Measurements from ENCODE around the gene DISP3.

The DISP3 gene

DNA sequence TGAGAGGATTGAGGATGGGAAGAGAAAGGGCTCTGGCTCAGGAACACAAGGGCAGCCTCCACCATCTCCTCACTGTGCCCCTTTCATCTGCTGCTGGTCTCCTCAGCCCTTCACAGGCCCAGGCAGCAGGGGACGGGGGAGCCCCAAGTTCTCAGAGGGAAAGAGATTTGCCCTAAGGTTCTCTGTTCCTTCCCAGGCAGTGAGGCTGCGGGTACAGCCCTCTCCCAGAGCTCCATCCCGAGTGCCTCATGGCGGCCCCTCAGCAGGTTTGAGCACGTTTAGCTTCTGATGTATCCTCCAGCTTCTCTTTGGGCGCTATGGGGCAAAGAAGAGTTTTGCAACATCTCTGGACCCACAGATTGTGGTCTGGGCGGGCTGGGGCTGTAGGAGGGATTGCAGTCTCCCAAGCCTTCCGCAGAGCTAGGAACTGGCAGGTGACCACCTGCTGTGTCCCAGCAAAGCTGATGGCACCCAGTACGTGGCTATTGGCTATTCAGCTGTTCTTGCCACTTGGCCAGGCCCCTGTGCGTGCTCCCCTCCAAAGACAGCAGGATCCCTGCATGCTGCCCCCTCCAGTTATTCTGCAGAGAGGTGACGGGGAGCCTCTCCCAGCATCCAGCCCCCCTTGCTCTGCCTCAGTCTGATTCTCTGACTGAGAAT, 10.1 kb downstream of the DISP3 start:
- DNase-seq = no peak

DNA sequence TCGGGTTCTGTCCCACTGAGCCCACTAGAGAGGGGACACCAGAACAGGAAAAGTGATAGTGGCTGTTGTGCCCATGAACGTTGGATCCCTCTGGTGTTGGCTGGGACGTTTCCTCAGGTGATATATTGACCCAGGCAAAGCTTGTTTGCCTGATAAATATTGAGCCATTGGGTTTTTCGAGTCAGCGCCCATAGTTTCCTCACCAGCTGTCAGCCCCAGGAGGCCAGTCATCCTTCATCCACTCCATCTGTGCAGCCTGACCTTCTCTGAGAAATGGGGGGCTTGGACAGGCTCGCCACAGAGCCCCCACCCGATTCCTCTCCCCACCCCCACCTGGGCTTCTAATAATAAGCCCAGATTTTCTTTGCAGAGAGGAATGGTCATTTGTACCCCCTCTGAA, 13.3 kb downstream of the DISP3 start:
- no peak for DNase-seq

DNA sequence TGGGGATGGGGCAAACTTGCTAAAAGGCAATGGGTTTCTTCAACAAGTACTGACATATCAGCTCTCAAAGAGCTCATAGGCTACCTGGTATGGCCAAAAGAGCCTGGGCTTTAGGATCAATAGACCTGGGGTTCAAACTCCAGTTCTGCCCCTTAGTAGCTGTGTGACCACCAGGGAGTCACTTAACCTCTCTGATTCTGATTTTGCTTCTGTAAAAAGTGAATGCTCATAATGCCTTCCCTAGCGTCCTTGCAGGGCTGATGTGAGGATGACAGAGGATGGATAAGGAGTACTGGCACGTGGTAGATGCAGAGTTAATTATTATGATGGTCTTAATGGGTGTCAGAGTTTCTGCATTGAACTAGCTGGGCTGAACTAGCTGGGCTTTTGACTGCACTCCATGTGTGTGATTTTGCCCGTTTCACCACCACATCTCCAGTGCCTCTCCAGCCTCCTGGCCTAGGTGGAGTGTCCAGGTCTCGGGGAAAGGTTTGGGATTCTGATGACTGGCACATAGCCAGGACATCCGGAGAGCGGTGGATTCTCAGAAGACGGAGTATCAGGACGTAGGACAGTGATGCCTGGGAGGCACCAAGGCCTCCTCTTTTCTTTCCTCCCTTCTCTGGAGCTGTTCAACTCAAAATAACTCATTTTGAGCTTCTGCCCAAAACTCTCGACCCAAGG, 15.2 kb downstream of the DISP3 start:
- DNase-seq = no peak

DNA sequence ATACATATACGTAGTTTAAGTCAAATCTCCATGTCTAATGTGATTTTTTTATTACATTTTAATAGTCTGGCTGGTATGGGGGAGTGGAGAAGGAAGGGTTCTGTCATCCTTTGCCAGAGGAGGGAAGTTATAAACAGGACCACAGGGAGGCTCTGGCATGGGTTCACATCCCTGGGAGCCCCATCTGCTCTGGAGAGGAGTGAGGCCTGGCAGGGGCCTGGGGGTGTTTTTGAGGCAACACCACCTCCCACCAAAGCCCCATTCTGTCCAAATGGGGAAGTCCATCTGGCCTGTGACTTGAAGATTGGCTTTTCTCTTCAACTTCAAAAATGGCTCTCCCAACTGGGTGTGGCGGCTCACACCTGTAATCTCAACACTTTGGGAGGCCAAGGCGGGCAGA, 15.8 kb downstream of the DISP3 start:
- no peak for DNase-seq

DNA sequence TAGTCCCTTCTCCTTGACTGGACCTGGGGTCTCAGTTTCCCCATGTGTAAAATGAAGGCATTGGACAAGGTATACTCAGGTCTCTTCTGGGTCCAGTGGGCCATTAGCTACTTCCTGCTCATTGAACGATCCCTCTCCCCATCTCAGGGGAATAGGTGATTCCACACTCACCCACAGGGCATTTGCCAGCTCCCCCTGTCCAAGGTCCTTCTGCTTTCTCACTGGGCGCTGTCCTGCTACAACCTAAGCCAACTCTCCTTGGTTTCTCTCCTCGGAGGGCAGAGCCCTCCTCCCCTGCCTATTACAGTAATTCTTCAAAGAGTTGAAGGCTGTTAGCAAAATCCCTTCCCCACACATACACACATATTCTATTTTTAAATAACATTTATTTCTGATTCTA, 16.6 kb downstream of the DISP3 start:
- no peak for DNase-seq

DNA sequence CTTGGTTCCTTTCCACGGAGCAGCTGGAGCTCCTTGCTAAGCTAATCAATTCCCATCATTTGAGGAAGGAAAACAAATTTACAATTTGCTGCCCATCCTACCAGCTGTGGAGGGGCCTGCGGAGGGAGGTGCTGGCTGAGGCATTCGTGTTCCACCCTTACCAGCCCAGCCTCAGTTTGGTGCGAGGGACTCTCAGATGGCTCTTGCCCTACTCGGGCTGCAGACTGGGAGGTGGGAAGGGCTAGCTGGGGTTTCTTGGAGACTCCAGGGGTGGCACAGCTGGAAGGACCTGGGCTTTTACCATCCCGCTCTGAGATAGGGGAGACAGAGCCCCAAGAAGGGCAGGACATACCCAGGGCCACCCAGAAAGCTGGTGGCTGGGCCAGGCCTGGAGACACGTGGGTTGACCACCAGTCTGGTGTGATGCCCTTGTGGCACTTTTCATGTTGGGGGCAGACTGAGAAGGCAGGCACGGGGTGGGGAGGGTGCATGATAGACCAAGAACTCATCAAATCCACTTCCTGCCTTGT, 17.7 kb downstream of the DISP3 start:
- DNase-seq = no peak

DNA sequence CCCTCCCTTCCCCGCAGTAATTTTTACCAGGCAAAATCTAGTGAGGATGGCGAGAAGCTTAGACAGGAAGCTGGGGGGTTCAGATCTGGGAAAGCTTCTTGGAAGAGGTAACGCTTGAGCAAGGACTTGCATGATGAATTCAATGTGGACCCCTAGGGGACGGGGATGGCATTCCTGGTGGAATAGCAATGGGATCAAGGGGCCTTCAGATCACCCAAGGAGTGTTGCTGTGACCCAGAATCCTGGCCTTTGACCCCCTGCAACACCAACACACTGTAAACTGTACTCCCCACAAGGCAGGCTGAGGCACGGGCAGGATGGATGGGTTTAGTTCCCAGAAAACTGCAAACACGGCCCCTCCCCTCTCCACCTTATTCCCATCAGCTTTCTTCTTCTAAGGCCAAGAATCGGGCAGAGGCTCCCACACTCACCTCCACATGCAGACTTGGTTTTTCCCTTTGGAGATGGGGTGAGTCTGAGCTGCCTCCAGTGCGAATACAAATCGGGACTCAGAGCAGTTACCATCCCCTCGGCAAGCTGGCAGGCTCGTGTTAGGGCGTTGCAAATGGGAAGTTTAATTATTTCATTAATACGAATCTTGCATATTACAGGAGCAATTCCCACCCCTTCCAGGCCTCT, 20.1 kb downstream of the DISP3 start:
- DNase-seq = no peak

DNA sequence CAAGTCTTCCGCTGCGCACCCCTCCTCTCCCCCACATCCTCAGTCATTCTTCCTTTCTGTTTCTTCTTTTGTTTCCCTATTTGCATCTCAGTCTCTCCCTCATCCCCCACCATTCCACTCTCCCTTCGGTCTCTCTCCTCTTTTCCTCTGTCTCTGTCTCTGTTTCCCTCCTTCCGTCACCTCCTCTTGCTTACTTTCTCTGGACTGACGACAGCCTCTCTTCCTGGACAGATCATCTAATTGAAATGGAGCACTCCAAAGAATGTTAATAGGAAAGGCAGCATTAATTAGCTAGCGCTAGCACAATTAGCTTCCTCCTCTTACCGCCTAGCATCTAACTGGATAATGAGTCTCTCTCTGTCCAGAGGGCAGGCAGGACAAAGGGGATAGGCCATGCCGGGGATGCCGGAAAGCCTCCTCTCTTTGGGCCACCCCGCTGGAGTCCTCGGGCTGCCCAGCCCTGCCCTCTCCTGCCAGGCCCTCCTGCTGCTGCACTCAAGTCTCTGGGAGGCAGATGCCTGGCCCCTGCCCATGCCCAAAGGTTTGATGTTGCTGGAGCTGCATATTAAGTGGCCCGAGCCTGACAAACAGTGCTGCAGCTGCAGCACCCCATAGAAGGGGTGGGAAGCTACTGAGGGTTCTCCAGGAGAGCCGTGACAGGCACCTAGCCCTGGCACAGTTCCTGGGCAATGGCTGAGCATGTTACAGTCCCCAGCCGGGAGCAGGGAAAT, 20.8 kb downstream of the DISP3 start:
- DNase-seq = no peak

DNA sequence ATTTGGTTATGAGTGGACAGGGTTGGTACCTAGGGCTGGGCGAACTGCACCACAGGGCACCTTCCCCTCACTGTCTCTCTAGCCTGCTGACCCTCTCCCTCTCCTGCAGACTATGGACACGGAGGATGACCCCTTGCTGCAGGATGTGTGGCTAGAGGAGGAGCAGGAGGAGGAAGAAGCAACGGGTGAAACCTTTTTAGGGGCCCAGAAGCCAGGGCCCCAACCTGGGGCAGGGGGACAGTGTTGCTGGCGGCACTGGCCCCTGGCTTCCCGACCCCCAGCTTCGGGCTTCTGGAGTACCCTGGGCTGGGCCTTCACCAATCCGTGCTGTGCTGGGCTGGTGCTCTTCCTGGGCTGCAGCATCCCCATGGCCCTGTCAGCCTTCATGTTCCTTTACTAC, 21.9 kb downstream of the DISP3 start:
- DNase-seq = no peak

DNA sequence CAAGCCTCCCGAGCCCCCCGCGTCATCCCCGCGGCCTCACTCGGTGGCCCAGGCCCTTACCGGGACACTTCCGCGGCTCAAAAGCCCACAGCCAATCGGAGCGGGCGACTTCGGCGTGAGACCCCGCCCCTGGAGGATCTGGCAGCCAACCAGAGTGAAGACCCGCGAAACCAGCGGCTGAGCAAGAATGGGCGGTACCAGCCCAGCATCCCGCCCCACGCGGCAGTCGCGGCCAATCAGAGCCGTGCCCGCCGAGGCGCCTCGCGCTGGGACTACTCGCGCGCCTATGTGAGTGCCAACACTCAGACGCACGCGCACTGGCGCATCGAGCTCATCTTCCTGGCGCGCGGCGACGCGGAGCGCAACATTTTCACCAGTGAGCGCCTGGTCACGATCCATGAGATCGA, 22.5 kb downstream of the DISP3 start:
- peak; percentile 17 for DNase-seq

DNA sequence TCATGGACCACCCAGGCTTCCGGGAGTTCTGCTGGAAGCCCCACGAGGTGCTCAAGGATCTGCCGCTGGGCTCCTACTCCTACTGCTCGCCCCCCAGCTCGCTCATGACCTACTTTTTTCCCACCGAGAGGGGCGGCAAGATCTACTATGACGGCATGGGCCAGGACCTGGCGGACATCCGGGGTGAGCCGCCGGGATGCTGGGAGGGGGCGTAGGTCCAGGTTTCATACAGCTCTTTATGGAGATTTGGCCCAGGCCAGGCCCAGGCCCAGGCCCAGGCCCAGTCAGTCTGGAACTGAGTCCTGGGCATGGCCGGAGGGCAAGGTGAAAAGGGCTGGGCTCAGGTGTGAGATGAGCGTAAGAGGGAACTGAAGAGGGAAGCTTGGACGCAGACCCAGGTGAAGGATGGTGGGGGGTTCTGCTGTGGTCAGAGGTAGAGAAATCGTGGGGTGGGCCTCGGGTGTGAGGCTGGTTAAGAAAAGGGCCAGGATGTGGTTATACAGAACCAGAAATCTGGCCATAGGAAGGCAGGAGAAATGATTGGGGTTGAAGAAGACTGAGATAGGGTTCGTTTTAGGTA, 23.0 kb downstream of the DISP3 start:
- DNase-seq = no peak

DNA sequence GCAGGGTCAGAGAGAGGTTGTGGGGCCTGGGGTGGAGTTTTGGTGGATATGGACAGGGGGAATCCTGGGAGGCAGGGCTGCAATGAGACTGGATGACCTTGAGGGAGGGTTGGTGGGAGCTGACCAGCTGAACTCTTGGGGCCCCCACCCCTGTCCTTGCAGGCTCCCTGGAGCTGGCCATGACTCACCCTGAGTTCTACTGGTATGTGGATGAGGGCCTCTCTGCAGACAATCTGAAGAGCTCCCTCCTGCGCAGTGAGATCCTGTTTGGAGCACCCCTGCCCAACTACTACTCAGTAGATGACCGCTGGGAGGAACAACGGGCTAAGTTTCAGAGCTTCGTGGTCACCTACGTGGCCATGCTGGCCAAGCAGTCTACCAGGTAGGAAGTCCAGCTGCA, 23.6 kb downstream of the DISP3 start:
- no peak for DNase-seq

DNA sequence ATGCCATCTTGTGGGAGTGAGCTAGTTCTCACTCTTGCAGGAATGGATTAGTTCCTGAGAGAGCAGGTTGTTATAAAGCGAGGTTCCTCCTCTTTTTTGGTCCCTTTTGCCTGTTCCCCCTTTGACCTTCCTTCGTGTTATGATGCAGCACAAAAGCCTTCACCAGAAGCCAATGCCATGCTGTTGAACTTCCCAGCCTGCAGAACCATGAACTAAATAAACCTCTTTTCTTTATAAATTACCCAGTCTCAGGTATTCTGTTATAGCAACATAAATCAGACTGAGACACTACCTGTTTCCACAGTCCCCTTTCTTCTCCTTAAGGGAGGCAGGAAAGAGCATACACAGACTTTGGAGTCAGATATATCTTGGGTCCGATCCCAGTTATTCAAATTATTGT, 25.6 kb downstream of the DISP3 start:
- no peak for DNase-seq

DNA sequence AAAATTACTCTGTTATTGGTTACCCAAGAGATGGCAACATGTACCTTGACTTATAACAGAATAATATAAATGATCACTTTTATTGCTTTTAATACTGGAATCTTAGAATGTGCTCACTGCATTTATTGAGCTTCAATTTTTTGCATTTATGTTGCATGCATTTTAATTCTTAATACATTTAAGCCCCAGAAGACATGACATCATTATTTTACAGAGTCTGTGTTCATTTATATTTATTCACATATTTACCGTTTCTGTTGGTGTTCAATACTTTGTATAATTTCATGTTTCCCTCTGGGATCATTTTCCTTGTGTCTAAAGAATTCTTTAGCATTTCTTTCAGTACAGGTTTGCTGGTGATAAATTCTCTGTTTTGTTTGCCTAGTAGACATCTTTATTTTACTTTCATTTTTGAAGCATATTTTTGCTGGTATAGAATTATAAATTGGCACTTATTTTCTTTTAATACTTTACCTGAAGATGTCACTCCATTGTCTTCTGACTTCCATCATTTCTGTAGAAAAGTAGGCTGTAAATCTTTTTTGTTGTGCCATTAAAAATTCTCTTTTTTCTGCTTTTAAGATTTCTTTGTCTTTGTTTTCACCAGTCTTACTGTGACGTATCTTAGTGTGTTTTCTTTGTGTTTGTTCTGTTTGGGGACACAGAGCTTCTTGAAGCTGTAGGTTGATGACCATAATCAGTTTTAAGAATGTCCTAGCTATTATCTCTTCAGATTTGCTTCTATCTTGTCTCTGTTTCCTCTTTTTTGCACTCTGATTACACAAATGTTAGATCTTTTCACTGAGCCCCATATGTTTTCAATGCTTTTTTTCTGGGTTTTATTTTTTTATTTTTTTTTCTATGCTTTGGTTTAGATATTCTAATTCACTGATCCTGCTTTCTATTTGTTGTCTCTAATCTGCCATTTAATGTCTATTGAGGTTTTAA, 26.9 kb downstream of the DISP3 start:
- DNase-seq = no peak

DNA sequence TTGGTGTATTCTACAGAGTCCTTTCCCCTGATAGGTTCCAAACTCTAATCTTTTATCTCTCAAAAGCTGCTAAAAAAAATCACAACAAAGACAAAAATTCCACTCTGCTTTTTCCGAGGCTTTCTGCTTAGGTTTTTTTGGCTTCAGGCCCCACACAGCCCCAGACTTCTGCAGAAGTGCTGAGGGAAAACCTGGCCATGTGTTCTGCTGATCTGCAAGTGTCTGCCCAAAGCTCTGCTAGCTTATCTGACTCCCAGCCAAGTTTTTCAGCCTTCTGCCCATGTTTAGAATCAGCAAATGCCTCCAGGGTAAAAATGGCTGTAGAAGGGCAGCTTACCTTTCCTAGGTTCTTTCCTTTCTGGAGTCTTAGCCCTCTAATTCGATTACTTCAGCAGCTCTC, 28.4 kb downstream of the DISP3 start:
- DNase-seq = no peak

DNA sequence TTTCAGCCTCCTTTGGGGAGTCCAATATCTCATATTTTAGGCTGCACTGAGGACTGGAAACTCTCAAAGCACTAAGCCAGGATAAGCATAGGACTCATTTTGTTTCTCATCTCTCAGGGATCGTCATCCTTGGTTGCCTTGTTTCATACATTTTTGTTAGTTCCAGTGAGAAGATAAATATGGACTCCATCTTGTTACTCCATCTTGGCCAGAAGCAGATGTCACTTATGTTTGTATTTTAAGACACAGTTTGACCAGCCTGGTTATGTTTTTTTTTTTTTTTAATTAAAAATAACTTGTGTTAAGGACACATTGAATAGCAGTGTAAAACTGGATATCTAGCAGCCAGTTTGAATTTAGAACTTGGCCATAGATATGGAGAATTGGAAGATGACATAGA, 34.7 kb downstream of the DISP3 start:
- DNase-seq = no peak

DNA sequence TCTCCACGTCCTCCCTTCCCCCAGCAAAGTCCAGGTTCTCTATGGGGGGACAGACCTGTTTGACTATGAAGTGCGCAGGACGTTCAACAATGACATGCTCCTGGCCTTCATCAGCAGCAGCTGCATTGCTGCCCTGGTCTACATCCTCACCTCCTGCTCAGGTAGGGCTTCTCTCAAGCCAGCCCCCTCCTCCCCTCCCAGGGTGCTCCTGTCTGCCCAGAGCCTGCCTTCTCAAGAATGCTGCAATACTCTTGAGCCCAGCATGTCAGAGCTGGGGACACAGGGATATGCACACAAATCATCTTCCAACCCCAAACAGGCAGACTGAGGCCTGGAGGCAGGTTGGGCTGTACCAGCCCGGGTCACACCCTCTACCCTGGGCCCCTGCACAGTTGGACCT, 35.4 kb downstream of the DISP3 start:
- DNase-seq = no peak

DNA sequence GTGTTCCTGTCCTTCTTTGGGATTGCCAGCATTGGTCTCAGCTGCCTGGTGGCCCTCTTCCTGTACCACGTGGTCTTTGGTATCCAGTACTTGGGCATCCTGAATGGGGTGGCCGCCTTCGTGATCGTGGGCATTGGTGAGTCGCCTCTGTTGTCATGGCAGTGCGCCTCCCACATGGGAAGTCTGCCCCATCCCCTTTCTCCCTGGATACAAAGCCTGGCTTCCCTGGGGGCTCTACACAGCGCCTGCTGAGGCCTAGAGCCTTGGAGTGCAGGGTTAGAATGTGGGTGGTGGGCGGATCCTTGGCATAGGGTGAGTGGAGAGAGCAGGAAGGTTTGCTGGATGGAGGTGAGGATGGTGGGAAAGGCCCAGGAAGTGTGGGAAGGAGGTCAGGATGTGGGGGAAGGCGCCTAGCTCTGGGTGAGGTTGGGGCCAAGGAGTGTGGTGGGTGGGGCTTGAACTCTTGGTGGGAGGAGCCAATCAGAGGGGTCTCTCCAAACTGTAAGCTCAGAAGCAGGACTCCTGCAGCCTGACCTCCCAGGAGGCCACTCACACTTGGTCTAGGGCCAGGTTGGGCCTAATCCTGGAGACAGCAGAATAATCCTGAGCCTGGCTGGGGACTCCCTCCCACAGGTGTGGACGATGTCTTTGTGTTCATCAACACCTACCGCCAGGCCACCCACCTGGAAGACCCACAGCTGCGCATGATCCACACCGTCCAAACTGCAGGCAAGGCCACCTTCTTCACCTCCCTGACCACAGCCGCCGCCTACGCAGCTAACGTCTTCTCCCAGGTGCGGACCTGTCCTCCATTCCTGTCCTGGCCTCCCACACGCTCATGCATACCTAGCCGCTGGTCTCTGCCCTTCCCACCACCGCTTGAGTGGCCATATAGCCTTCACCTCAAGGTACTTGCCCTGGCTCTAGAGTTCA, 36.7 kb downstream of the DISP3 start:
- no peak for DNase-seq

DNA sequence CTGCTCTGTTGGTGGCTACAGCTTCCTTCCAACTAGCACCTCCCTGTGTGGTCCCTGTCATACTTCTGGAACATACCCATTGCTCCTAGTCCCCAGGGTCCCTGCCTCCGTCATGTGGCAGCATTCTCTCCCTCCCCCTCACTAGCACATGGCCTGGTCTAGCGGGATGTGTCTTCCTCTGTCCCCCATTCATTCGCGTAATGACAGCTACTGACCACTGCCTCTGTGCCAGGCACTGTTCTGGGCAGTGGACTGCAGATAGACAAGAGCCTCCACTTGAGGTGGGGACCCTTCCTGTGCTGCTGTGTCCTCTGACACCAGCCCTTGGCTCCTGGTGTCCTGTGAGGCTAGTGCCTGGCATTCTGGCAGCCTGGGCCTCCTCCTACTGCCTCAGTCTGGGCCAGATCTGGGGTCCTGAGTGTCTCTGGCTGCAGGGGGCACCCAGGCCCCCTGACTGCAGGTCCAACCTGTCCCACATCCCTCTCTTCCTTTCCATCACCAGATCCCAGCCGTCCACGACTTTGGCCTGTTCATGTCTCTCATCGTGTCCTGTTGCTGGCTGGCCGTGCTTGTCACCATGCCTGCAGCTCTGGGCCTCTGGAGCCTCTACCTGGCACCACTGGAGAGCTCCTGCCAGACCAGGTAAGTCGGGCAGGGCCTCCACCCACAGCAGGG, 38.1 kb downstream of the DISP3 start:
- no peak for DNase-seq

DNA sequence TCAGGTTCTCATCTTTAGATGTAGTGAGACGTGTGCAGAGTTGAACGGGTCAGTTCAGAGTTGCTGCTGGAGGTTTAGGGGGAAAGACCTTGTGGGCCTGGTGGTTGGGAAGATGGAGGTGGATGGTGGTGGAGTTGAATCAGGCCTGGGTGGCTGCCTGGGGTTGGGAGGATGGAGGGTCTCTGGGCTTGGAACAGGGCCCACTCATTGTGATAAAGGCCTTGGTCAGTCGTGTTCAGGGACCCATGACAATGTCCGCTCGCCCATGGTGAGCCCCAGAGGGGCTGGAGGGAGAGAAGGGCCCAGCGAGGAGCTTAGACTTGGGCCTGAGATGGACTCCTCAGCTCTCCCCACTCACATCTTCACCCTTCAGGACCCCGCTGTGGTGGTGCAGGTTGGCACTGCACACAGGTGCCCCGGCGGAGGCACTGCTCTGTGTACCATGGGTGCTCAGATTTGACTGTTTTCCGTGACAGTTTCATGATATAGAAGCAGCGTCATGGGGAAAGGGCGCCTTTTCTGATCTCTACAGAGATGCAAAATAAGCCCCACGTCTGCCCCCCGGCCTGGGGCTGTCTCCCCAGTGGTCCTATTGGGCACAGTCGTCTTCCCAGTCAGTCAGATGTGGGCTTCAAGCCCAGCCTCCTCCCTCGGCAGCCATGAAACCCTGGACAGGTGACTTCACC, 39.2 kb downstream of the DISP3 start:
- no peak for DNase-seq

All from CD4-positive, alpha-beta T cell treated with Interleukin-21 for 1 hour (primary cell).